H9 (cell line): ENCODE results near the gene UBA1. TPM values are rescaled to one million over a fixed set of nuclear protein-coding genes. Genes with fewer than 3 reads are reported as not detected.

Experiments
- DNase-seq: peaks from one replicate; pipeline ENCODE4 v3.0.0-alpha.2; 2017
- H2AFZ ChIP-seq: one replicate; pipeline ENCODE4 v1.6.1; 2013; ENCODE audit warnings: mild to moderate bottlenecking, low read length, control low read depth, moderate library complexity
- H2AK5ac ChIP-seq: 2 replicates; pipeline ENCODE4 v1.6.1; 2013; ENCODE audit warnings: low read length, control low read depth, mixed read lengths; ENCODE audit not compliant: insufficient read length
- H2BK120ac ChIP-seq: one replicate; pipeline ENCODE4 v1.6.1; 2013; ENCODE audit warnings: low read depth, mild to moderate bottlenecking, low read length, control low read depth, inconsistent platforms; ENCODE audit not compliant: poor library complexity, severe bottlenecking
- H2BK12ac ChIP-seq: 2 replicates; pipeline ENCODE4 v1.6.1; 2013; ENCODE audit warnings: low read length, control low read depth, mixed read lengths, low read depth; ENCODE audit not compliant: insufficient read length
- H2BK15ac ChIP-seq: 2 replicates; pipeline ENCODE4 v1.6.1; 2013; ENCODE audit warnings: low read depth, low read length, control low read depth
- H2BK20ac ChIP-seq: one replicate; pipeline ENCODE4 v1.6.1; 2013; ENCODE audit warnings: low read depth, mild to moderate bottlenecking, low read length, control low read depth, inconsistent platforms; ENCODE audit not compliant: poor library complexity, severe bottlenecking
- H2BK5ac ChIP-seq: 2 replicates; pipeline ENCODE4 v1.6.1; 2013; ENCODE audit warnings: low read length, control low read depth, mixed read lengths; ENCODE audit not compliant: insufficient read length
- H3K14ac ChIP-seq: 2 replicates; pipeline ENCODE4 v1.6.1; 2013; ENCODE audit warnings: low read length, control low read depth; ENCODE audit not compliant: insufficient read depth
- H3K18ac ChIP-seq: 2 replicates; pipeline ENCODE4 v1.6.1; 2013; ENCODE audit warnings: low read depth, mild to moderate bottlenecking, mixed read lengths, low read length, control low read depth; ENCODE audit not compliant: insufficient read length
- H3K23ac ChIP-seq: 2 replicates; pipeline ENCODE4 v1.6.1; 2013; ENCODE audit warnings: low read length, control low read depth, mixed read lengths, low read depth; ENCODE audit not compliant: insufficient read length
- H3K23me2 ChIP-seq: 2 replicates; pipeline ENCODE4 v1.6.1; 2013; ENCODE audit warnings: low read depth, mild to moderate bottlenecking, mixed read lengths, low read length, control low read depth; ENCODE audit not compliant: insufficient read length, poor library complexity, severe bottlenecking
- H3K27ac ChIP-seq: 2 replicates; pipeline ENCODE4 v1.5.1; 2013; ENCODE audit warnings: low read length, control low read depth, mixed read lengths, low read depth; ENCODE audit not compliant: insufficient read length
- H3K27me3 ChIP-seq: 2 replicates; pipeline ENCODE4 v1.6.1; 2013; ENCODE audit warnings: low read length, control low read depth, inconsistent platforms; ENCODE audit not compliant: insufficient read depth
- H3K4ac ChIP-seq: 2 replicates; pipeline ENCODE4 v1.6.1; 2013; ENCODE audit warnings: low read depth, mild to moderate bottlenecking, control low read depth, inconsistent platforms, low read length, moderate library complexity
- H3K4me1 ChIP-seq: 2 replicates; pipeline ENCODE4 v1.6.1; 2013; ENCODE audit warnings: low read length, control low read depth, inconsistent platforms; ENCODE audit not compliant: insufficient read depth
- H3K4me2 ChIP-seq: 2 replicates; pipeline ENCODE4 v1.6.1; 2013; ENCODE audit warnings: low read length, control low read depth, mixed read lengths; ENCODE audit not compliant: insufficient read length, insufficient read depth
- H3K56ac ChIP-seq: 2 replicates; pipeline ENCODE4 v1.6.1; 2013; ENCODE audit warnings: low read depth, mild to moderate bottlenecking, mixed read lengths, low read length, control low read depth; ENCODE audit not compliant: insufficient read length
- H3K79me1 ChIP-seq: 2 replicates; pipeline ENCODE4 v1.6.1; 2013; ENCODE audit warnings: low read depth, mild to moderate bottlenecking, moderate library complexity, low read length, control low read depth, inconsistent platforms; ENCODE audit not compliant: insufficient read depth, poor library complexity, severe bottlenecking
- H3K79me2 ChIP-seq: 2 replicates; pipeline ENCODE4 v1.6.1; 2013; ENCODE audit warnings: low read length, control low read depth, inconsistent platforms; ENCODE audit not compliant: insufficient read depth
- H3K9ac ChIP-seq: 2 replicates; pipeline ENCODE4 v1.6.1; 2013; ENCODE audit warnings: low read length, control low read depth, mixed read lengths; ENCODE audit not compliant: insufficient read length; ENCODE audit errors: extremely low read depth
- H3K9me3 ChIP-seq: one replicate; pipeline ENCODE4 v1.6.1; 2013; ENCODE audit warnings: low read depth, low read length, inconsistent platforms; ENCODE audit not compliant: control insufficient read depth
- H3T11ph ChIP-seq: one replicate; pipeline ENCODE4 v1.6.1; 2013; ENCODE audit warnings: mild to moderate bottlenecking, low read length, control low read depth, inconsistent platforms
- H4K20me1 ChIP-seq: one replicate; pipeline ENCODE4 v1.6.1; 2013; ENCODE audit not compliant: control insufficient read depth, insufficient read length, insufficient read depth
- H4K5ac ChIP-seq: 2 replicates; pipeline ENCODE4 v1.6.1; 2013; ENCODE audit warnings: low read depth, mild to moderate bottlenecking, mixed read lengths, low read length, control low read depth; ENCODE audit not compliant: insufficient read length
- H4K8ac ChIP-seq: replicated peaks from 2 replicates; pipeline ENCODE4 v1.6.1; 2013; ENCODE audit warnings: low read length, control low read depth, mixed read lengths, low read depth; ENCODE audit not compliant: insufficient read length
- H4K91ac ChIP-seq: 2 replicates; pipeline ENCODE4 v1.6.1; 2013; ENCODE audit warnings: low read depth, mild to moderate bottlenecking, moderate library complexity, mixed read lengths, low read length, control low read depth; ENCODE audit not compliant: insufficient read length
- H3K27ac Mint-ChIP-seq, 3 experiments: 2 replicates in 2 of 3; 3 replicates in 1 of 3; pipeline ENCODE4 v1.8.0; 2020 to 2021; ENCODE audit warnings: mixed read lengths in 3 of 3, mild to moderate bottlenecking in 1 of 3, moderate library complexity in 1 of 3
- H3K27me3 Mint-ChIP-seq: 2 replicates; pipeline ENCODE4 v1.8.0; 2021; ENCODE audit warnings: low read depth, mild to moderate bottlenecking, moderate library complexity, mixed read lengths
- H3K36me3 Mint-ChIP-seq, 3 experiments: 2 replicates in 2 of 3; 3 replicates in 1 of 3; pipeline ENCODE4 v1.8.0; 2020 to 2021; ENCODE audit warnings: low read depth in 3 of 3, mixed read lengths in 3 of 3; ENCODE audit not compliant: insufficient read depth in 1 of 3
- H3K4me1 Mint-ChIP-seq, 2 experiments: 2 replicates each; pipeline ENCODE4 v1.8.0; 2020; ENCODE audit warnings: mixed read lengths in 2 of 2
- H3K4me3 Mint-ChIP-seq, 2 experiments: 2 replicates in 1 of 2; 3 replicates in 1 of 2; pipeline ENCODE4 v1.8.0; 2020 to 2021; ENCODE audit warnings: mild to moderate bottlenecking in 2 of 2, mixed read lengths in 2 of 2, moderate library complexity in 1 of 2
- H3K9me3 Mint-ChIP-seq, 2 experiments: 2 replicates in 1 of 2; 3 replicates in 1 of 2; pipeline ENCODE4 v1.8.0; 2020; ENCODE audit warnings: mild to moderate bottlenecking in 2 of 2, mixed read lengths in 2 of 2, moderate library complexity in 1 of 2
- CTCF ChIP-seq: fragments of 200-600 bp; sonication (generic); conservative IDR thresholded peaks from 3 replicates; pipeline ENCODE4 v1.8.0; 2021; ENCODE audit warnings: antibody characterized with exemption, mild to moderate bottlenecking
- WGBS: extraction: QIAGEN DNeasy Blood & Tissue Kit; methylation state at CpG from one replicate; pipeline ENCODE4 v1.1.7; 2013; ENCODE audit warnings: missing lambda C conversion rate, low lambda C conversion rate, mixed read lengths; ENCODE audit not compliant: insufficient read length; ENCODE audit errors: extremely low coverage; 5-methylcytosine and 5-hydroxymethylcytosine counted together
- total RNA-seq: library from RNA; stranded (reverse); gene quantifications from 2 replicates; pipeline ENCODE4 v1.2.1, GENCODE V29; 2021

UBA1 gene
- total RNA-seq, 1 experiment from 2014 or later: 427 TPM

- Histone ChIP-seq H4K91ac (no peak overlapping the region), H3K56ac (no peak overlapping the region), H3K79me2 (no peaks in the 10 kb centered on the region; the same call in 1 of the 2 replicates), H4K8ac (no peak overlapping the region), H3K9ac (no peak overlapping the region), H3K23me2 (no peaks in the 10 kb centered on the region), H2AFZ (no peak overlapping the region), H3K27ac (no peak overlapping the region), H3K27me3 (no peaks in the 10 kb centered on the region), H3K79me1 (no peaks in the 10 kb centered on the region), H2BK15ac (no peak overlapping the region), H3K23ac (no peak overlapping the region), H3K4me2 (no peak overlapping the region), H3T11ph (no peak overlapping the region), H3K4me1 (no peaks in the 10 kb centered on the region), H2BK20ac (no peak overlapping the region), H4K5ac (no peak overlapping the region), H2BK12ac (no peak overlapping the region), H4K20me1 (no peaks in the 10 kb centered on the region), H2BK120ac (no peak overlapping the region), H3K18ac (no peak overlapping the region), H3K9me3 (no peaks in the 10 kb centered on the region), H2AK5ac (no peak overlapping the region), H2BK5ac (no peak overlapping the region), H3K4ac (no peak overlapping the region), H3K14ac (no peak overlapping the region)
- no peaks in the 10 kb centered on the region for H3K27me3 Mint-ChIP-seq
- H3K36me3 Mint-ChIP-seq: peaks cover 31 to 51% (median 49%) of the 10 kb centered on the region in 3 experiments
- no CpG with 5 or more reads among the region's 26 CpGs for WGBS
- no peak for DNase-seq
- H3K27ac Mint-ChIP-seq: no peak overlapping the region
- no peaks in the 10 kb centered on the region for H3K4me1 Mint-ChIP-seq
- no peak for TF ChIP-seq CTCF
- peaks cover 57 to 70% of the 10 kb centered on the region in 2 experiments for H3K9me3 Mint-ChIP-seq
- no peak overlapping the region for H3K4me3 Mint-ChIP-seq
Observed at GRCh38 chrX:47156611-47157520, 36.8 kb upstream of the UBA1 start.
